Superior temporal gyrus (tissue), 1 donor: Measurements from ENCODE around the gene ANK3.

Source experiments
- DNase-seq: peaks from one replicate; pipeline ENCODE4 v3.0.0-alpha.2; 2016; ENCODE audit errors: extremely low spot score

Gene ANK3

DNA sequence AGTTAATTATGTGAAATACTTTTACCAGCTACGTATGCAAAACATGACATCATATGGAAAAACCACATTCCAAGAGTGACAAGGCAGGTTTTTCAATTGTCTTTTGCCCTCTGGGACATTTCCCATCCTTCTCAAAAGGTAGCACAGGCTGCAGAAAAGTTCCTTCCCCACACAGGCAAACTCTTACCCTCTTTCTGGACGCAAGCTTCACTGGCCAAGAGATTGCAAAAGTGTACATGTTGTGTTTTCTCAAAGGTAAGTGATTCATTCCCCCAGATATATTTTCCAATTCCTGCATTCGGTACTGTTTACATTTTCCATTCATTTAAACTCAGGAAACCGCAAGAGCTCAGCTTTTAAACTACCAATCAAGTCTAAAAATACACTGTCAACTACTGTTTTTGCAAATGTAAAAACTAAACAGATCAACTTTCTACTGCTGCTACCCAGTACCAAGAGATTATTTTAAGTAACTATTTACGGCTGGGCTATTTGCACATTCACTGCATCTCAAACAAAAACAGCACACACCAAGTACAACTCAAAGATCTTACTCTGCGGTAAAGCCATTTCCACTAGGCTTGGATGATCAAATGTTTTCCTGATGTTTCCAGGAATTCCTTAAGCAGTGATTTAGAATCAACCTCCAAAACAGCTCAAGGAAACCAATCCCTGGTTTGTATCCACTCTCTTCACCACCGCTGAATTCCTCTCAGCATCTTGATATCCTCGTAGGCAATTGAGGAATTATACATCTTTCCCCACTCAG lies 249.7 kb downstream of the ANK3 start:
- DNase-seq, result no peak

DNA sequence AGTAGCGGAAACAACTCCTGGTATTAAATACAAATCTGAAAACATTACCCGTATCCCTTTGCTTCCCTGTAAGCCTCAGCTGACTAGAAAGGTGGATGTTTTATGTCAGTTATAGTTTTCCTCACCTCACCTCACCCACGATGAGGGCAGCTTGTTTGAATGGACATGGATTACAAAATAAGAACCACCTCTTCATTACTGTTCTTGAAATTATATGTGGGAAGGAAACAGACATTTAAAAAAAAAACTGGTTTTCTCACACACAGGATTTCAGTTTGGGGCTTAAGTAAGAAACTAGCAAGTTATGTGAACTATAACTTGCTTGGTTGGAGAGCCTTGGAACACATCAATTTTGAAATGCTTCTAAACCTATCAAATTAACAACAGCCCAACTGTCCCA lies 250.4 kb downstream of the ANK3 start:
- no peak for DNase-seq

DNA sequence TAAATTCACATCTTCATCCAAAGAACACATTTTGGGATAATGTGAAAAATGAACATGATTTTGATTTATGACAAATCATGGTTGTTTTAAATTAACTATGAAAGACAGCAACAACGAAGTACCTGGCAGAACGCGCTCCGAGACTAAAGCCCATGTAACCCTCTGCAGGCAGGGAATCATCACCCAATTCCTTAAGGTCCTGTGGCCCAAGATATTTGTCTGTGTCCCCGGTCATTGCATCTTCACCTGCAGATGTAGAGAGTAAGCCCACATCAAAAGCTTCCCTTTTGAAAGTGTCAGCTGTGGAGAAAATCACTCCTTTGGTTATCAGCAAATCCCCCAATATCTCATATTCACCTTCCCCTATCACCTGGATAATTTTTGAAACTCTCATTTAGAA lies 250.8 kb downstream of the ANK3 start:
- no peak for DNase-seq

DNA sequence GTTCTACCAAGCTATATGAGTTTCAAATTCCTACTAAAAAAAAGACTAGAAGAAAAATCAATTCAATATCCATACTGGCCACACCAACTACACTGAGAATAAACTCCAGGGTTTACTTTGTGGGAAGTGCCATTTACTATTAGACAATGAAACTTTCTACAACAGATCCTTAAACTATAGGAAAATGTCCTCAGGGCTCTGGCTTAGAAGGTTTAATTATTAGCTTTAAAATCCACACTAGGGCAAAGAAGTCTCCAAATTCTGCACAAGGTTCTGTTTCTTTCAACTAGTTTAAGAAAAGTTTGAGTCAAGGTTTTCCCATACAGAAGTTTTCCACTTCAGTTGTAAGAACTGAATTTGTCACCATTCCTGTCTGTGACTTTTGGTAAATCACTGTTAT lies 251.6 kb downstream of the ANK3 start:
- no peak for DNase-seq

DNA sequence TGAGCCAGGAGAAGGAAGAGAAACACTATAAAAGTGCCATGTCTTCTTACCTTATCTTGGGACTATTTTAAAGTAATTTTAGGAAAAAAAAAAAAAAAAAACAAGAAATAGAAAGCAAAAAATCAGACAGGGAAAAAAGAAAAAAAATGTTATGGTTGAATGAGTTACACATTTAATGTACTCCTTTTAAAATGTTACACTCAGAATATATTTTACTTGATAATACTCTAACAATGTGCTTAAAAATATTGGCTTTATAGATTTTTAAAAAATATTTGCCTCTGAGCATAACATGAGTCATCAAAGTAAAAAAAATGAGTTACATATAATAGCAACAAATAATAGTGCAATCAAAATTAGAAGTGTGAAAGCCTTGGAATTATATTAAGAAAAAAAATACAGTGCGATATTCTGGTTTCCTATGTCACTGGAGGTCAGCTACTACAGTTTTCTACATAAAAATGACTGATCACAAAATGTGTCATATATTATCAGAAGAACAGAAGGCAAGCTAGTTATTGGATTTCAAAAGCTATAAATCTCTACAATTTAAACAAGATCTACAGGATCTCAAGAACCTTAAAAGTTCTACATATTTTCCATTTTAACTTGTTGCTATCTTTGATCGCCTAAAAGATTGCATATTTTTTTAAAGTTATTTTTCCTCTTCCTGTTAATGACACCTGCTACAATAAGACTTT lies 252.2 kb downstream of the ANK3 start:
- DNase-seq, result no peak

DNA sequence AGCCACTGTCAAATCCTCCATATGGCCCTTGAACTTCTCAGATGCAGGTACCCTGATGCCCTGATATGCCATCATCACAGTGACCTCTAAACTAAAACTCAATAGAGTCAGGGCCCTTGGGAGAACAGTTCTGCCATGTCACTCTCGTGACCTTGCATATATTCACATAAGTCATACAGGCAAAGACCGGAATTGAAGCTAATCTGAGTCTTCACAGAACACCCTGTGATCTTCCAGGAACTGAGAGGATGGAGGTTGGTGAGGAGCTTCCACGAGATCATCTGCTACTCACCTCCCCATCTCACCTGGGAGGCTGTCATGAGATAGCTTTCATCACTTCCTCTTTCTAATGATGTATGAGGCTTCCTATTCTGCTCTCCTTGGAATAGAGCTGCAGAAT lies 254.7 kb downstream of the ANK3 start:
- DNase-seq, result no peak

DNA sequence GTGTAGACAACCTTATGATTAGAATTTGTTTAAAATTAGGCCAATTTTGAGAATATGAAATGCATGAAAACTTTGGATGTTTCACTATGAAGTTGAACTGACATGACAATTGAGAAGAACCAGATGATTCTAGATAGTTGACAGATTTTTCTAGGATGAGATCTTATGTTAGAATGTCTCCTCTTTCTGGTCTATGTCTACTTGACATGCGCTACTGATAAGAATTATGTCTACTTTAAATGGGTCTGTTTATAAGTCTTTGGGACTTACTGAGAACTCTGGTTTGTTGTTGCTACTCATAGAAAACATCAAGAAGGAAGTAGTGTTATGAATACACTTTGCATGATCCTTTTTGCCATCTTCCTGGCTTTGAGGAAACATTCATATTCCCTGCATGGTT lies 255.1 kb downstream of the ANK3 start:
- no peak for DNase-seq

DNA sequence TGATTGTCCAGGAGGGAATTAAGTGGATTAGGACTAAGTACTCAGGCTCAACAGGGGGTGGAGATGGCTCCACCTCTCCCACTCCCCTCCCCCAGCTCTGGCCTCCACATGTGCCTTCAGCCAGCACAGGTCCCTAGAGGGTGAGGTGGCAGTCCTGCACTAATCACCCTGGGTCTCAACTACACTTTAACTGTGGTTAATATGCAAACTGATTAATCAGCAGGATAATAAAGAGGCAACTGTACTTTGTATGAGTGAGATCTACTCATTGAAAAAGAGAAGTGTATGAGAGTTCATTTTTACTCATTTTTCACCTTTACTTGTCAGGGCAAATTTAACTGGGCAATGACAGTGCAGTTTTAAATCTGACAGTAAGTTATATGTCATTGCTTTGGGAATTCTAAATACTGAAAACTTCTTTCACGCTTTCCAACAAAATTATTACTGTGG lies 259.5 kb downstream of the ANK3 start:
- no peak for DNase-seq

DNA sequence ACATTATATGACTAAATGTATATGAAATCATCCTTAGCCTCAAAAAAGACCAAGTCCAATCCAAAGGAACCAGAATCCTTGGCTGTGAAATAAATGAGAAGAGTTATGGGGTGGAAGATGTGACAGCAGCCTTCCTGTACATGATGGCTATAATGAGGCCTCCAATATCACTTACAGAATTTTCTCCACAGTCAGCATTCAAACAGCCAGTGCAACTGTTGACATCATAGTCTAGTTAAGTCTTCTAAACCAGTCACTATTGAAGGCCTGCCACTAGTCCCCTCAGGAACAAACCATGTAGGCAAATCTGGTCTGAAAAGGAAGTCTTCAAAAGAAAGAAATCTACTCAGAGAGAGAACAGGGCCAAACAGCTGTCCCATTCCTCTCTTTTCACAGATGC lies 263.8 kb downstream of the ANK3 start:
- no peak for DNase-seq

DNA sequence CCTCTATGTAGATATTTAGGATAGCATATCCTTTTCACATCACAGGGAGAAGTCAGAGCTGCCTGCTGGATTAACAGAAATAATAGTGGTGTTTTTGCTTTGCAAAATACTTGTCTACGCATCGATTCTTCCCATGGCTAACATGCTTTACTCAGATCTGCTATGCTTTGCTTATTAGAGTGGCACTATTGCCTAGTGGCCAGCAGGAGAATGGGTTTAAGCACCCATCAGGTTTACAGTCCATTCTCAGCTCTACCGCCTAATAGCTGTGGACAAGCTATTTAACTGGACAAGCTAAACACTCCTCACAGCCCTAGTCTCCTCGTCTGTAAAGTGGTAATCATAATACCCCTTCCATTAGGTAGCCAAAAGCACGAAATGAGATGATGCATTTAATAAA lies 265.1 kb downstream of the ANK3 start:
- DNase-seq, result no peak

DNA sequence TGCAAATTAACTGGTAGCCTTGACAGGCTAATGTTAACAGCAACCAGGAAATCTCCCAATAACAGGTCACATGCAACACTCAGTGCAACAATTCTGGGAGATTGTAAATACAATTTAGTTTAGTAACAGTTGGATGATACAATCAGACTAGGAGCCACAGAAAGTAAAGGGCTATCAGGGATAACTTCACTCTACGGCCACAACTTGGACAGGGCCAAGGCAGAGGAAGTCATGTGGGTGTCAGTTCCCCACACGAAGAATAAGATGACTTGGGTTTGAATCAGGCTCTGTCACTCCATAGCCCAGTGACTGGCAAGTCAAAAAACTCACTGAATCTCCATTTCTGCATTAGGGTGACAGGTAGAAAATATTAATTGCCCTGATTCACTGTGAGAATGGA lies 266.0 kb downstream of the ANK3 start:
- DNase-seq, result no peak

DNA sequence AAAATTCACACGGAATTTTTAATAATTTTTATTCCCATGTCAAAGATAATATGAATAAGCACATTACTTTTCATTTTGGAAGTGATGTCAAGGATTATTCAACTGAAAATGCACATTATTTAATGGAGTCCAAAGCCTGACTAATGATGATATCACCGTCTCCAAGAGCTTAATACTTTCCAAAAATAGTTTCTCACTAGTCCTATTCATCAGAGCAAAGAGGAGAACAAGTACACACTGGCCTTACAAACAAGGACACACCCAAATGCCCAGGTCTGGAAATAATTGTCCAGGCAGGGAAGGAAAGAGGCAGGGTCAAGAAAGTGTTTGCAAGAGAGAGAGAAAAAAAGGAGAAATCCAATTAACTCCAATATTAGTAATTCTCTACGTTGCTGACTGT lies 266.5 kb downstream of the ANK3 start:
- DNase-seq, result no peak

DNA sequence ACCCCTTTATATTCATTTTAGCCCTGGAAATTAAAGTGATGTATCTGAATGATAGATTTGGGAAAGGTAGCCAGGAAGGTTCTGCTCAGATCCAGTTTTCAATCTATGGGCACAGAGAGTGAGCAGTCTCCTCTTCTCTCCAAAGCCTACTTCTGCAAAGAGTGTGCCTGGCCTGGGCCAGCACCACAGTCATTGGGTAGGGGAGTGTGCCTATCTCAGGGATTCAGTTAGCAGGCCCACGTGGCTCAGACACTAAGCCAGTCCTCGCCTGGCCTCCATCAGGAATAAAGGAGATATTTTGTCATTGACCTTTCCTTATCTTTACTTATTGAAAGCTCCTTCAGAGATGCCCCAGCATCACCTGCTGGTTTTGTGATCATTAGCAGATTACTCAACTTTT lies 267.5 kb downstream of the ANK3 start:
- DNase-seq, result no peak

DNA sequence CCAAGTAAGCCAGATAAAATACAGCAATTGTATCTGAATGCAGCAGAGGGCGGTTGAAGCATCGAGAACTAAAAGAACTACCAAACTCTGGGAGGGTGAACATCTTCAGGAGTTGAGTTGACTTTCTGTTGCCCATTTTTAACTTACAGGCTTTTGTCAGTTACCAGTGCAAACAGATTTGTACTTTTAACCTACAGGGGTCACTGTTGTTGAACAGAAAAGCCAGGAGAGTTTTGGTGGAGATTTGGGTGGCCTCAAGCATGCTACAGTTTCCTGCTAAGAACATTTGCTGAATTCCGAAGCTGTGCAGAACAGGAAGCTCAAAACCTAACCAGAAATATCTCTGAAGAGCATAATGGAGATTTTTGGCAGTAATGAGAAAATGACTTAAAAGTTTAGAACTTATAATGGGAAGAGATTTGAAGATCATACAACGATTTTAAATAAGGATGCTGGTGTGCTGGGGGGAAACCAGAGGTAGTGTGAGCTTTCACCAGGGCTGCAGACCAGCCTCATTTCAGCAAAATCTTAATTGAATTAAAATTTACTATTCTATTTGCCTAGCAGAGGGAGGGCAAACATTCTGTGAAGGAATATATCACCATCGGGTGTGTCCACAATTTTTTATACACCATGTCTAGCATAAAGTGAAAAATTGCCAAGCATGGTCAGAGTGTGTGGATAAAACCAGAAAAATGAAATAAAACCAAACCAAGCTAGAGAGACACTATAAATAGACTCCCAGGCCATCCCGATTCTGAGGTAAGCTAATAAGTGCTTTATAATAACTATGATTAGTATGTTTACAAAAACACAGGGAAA lies 274.7 kb downstream of the ANK3 start:
- peak; percentile 73 for DNase-seq

DNA sequence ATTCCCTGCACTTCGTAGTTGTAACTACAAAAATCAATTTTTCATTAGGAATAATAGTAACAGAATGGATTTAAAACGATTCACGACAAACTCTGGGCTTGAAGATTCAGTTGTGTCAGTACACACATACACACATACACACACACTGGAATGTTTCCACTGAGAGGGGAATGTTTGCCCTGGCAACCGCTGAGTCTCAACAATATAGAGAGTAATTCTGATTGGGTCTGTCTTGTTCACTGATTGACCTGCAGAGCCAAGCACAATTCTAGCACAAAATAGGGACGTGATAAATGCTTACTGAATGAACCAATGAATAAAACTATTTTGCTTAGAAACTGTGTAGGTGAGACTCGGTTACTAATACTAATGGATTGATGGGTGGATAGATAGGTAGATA lies 278.9 kb downstream of the ANK3 start:
- no peak for DNase-seq

DNA sequence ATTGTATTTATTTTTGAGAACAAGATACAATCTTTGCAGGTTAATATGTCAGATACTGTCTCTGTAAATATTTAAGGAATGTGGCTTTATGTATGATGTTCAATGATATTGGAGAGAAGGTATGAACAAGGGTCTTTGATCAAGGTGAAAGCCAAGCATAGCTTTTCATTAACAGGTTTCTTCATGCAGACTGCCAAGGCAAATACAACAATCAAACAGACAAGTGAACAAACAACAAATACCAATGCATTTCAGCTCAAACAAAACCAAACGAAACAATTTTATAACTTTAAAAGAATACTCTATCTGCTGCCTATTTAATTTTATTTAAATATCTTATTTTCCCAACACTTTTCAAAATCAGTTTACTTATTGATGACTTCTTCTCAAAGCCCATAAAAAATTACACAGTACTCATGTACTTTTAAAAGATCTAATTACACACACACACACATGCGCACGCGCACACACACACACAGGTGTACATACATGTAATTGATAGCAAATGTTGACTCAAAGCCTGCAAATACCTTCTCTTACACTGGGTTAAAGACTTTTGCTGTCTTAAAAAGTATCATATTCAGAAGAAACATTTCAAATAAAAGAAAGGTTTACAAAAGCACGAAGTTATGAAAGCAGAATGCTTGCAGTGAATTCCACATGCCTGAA lies 282.2 kb downstream of the ANK3 start:
- DNase-seq, result no peak

DNA sequence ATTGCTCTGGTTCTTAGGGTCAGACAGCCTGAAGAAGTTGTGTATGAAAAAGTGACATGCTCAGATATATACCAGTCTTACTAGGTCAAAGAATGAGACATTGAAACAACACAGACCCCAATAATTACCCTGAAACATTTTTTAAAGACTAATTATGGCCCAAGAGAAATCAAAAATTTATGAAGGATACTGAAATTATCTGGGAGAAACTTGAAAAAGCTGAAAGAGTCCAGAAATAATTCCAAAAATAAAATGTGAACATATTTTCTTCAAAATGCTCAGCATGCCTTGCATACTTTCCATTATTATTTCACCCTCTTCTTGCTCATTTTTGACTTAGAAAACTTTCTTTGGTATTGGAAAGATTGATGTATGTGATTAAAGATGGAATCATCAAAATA lies 284.4 kb downstream of the ANK3 start:
- no peak for DNase-seq

DNA sequence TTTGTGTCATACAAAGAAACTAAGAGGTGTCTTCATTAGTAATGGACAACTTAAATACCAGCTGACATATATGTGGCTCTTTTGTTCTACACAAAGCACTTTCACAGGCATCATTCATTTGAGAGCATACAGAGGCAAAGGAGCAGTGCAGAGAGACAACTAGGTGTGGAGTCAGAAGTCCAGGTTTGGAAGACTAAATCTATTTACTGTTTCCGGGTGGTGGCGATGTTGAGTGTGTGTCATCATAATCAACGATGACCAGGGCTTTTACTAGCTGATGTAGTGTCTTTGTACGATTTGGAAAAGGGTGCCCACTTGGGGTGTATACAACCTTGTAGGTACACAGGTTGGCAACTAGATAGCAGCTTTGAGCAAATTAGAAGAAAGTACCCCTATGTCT lies 287.9 kb downstream of the ANK3 start:
- no peak for DNase-seq

DNA sequence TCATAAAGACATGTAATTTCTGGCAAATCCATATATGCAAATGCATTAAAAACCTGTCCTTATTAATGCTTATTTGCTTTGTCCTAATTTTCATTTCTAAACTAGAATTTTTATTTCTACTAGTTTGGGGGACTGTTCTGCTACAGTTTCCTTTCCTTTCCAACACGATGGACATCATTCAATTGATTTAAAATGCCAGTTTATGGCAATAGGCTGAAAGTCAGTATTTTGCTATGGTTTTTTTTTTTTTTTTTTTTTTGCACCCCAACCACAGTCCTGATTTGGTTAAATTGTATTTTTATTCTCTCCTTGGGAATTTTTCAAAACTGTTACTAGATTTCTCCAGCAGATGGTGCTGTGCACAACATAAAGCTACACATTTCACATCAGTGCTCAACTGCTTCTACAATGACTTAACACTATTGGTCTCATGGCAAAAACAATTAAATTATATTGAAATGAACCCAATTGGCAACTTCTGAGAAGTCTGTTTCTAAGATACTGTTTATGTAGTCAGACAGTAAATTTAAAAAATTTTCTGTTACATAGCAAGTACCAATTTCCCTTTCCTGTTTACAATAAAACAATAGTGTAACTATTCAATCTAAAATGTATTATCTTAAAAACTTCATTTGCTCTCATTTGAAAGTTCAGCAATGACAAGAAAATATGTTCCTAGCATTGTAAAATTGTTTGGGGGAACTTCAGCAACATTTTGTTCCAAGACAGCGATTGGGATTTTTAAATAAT lies 289.5 kb downstream of the ANK3 start:
- DNase-seq, result peak; percentile 90

DNA sequence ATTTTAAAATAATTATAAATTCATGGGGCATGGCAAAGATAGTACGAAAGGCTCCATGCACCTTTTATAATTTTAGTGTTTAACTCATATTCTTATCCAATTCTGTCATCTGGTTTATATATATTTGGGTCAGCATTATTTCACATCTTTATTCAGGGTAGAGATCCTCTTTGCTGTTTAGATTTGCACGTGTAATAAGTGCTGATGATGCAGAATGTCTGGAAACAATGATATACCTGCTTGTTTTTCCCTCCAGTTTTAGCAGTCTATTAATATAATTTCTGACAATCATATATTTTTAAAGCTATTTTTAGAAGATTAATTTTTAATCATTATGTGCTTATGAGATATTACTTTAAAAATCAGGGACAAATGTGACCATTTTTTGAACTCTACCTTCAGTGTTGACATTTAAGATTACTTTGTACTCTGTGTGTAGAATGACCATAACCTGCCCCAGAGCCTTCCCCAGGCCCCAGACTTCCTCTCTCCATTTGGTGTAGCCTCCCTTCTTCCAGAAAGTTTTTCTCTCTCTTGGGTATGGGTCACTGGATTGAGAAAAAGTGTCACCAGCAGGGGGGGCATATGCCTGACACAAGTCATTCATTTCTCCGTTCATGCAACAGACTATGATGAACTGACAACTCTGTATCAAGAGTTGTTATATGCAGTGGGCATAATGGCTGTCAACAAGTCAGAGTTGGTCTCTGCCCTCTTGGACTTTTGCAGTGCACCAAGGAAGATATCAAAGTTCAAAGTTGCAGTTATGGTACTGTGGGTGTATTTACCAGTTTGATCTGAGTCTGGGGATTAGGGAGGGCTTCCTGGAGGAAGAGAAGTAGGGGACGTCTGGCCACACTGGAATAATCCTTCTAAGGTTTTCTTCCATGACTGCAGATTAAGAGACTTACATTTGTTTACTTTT lies 290.7 kb downstream of the ANK3 start:
- DNase-seq, result no peak
